ENCODE data around the gene KANTR. TPM values are rescaled to one million over a fixed set of nuclear protein-coding genes. Genes with fewer than 3 reads are reported as not detected.

KANTR gene
- total RNA-seq, 1 donor from 2014 or later = 6.8 TPM

DNA sequence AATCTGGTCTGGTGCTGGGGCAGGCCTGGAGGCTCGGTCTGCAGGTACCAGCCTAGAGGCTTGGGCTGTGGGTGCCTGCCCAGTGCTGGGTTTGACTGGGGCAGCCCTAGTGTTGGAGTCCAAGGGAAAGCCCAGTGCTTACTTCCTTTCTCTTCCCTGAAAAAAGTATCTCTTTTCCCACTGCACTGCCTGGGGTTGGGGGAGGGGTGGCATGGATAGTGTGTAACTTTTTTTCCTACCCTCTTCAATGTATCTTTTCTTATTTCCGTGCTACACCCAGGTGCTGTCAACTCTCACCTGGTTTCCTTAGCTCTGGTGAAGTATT lies 21.6 kb downstream of the KANTR start:
- Histone ChIP-seq H3K4me2 (ENCODE audit: low read length) (peak overlapping the region; percentile 65), H3K4me1 (ENCODE audit: insufficient read depth, low read length) (peaks cover 7% of the 10 kb centered on the region), H3K9me3 (ENCODE audit: insufficient read depth, low read depth, low read length) (no peaks in the 10 kb centered on the region), H3K79me2 (ENCODE audit: insufficient read depth, low read length) (no peaks in the 10 kb centered on the region), H3K36me3 (ENCODE audit: insufficient read depth, low read length) (no peaks in the 10 kb centered on the region), H3K27me3 (ENCODE audit: insufficient read depth, low read length) (no peaks in the 10 kb centered on the region), H4K20me1 (ENCODE audit: insufficient read depth, low read length) (no peaks in the 10 kb centered on the region), H2AFZ (ENCODE audit: low read depth, low read length) (no peak overlapping the region), H3K27ac (ENCODE audit: low read depth, low read length) (no peak overlapping the region), H3K4me3 (ENCODE audit: insufficient read depth, low read depth, low read length) (no peak overlapping the region), H3K9ac (ENCODE audit: low read length) (peak overlapping the region; percentile 31)
- H3K9me3 Mint-ChIP-seq (ENCODE audit: unreplicated experiment) = no peaks in the 10 kb centered on the region
- no peak overlapping the region for H3K27ac Mint-ChIP-seq (ENCODE audit: unreplicated experiment)
- DNase-seq (ENCODE audit: low read depth) = no peak
- H3K27me3 Mint-ChIP-seq (ENCODE audit: low read depth, unreplicated experiment) = no peaks in the 10 kb centered on the region
- no peak for TF ChIP-seq EZH2 (IDR thresholded peaks at IDR 0.05; ENCODE audit: insufficient read depth, low read length)
- TF ChIP-seq, protein P1, sequence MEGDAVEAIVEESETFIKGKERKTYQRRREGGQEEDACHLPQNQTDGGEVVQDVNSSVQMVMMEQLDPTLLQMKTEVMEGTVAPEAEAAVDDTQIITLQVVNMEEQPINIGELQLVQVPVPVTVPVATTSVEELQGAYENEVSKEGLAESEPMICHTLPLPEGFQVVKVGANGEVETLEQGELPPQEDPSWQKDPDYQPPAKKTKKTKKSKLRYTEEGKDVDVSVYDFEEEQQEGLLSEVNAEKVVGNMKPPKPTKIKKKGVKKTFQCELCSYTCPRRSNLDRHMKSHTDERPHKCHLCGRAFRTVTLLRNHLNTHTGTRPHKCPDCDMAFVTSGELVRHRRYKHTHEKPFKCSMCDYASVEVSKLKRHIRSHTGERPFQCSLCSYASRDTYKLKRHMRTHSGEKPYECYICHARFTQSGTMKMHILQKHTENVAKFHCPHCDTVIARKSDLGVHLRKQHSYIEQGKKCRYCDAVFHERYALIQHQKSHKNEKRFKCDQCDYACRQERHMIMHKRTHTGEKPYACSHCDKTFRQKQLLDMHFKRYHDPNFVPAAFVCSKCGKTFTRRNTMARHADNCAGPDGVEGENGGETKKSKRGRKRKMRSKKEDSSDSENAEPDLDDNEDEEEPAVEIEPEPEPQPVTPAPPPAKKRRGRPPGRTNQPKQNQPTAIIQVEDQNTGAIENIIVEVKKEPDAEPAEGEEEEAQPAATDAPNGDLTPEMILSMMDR (IDR thresholded peaks at IDR 0.05; ENCODE audit: insufficient read depth, low read depth, low read length) = no peak
- H3K36me3 Mint-ChIP-seq (ENCODE audit: low read depth, unreplicated experiment) = no peaks in the 10 kb centered on the region
- no peak overlapping the region for H3K4me3 Mint-ChIP-seq (ENCODE audit: unreplicated experiment)
- H3K4me1 Mint-ChIP-seq (ENCODE audit: low read depth, unreplicated experiment) = peaks cover 7% of the 10 kb centered on the region
- no peak for FAIRE-seq

DNA sequence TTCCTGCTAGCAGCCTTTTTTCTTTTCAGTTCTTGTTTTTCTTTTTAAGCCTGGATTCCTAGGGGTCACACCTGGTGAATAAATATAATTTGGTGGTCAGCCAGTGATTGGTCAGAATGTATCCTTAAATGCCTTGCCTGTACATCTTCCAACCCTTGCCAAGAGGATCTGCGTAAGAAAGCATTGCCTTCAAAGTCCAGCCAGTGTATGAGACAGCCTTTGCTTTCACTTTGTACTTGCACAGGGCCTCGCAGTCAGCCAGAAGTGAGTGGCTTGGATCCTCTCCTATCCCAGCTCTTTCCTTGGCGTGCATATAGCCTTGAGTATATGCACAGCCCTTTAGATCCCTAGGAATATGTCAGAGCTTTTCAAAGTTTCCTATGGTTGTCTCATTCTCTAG lies 22.2 kb downstream of the KANTR start:
- Histone ChIP-seq H3K4me1 (ENCODE audit: insufficient read depth, low read length) (peaks cover 7% of the 10 kb centered on the region), H4K20me1 (ENCODE audit: insufficient read depth, low read length) (no peaks in the 10 kb centered on the region), H3K9me3 (ENCODE audit: insufficient read depth, low read depth, low read length) (no peaks in the 10 kb centered on the region), H3K36me3 (ENCODE audit: insufficient read depth, low read length) (no peaks in the 10 kb centered on the region), H3K4me2 (ENCODE audit: low read length) (peak overlapping the region; percentile 65), H2AFZ (ENCODE audit: low read depth, low read length) (no peak overlapping the region), H3K79me2 (ENCODE audit: insufficient read depth, low read length) (no peaks in the 10 kb centered on the region), H3K27me3 (ENCODE audit: insufficient read depth, low read length) (no peaks in the 10 kb centered on the region), H3K9ac (ENCODE audit: low read length) (peak overlapping the region; percentile 31), H3K4me3 (ENCODE audit: insufficient read depth, low read depth, low read length) (peak overlapping the region; percentile 23), H3K27ac (ENCODE audit: low read depth, low read length) (no peak overlapping the region)
- Mint-ChIP-seq H3K4me3 (ENCODE audit: unreplicated experiment) (no peak overlapping the region), H3K4me1 (ENCODE audit: low read depth, unreplicated experiment) (peaks cover 7% of the 10 kb centered on the region), H3K9me3 (ENCODE audit: unreplicated experiment) (no peaks in the 10 kb centered on the region), H3K36me3 (ENCODE audit: low read depth, unreplicated experiment) (no peaks in the 10 kb centered on the region), H3K27ac (ENCODE audit: unreplicated experiment) (no peak overlapping the region), H3K27me3 (ENCODE audit: low read depth, unreplicated experiment) (no peaks in the 10 kb centered on the region)
- no peak for TF ChIP-seq EZH2 (IDR thresholded peaks at IDR 0.05; ENCODE audit: insufficient read depth, low read length)
- TF ChIP-seq, protein P1 (IDR thresholded peaks at IDR 0.05; ENCODE audit: insufficient read depth, low read depth, low read length) = no peak
- DNase-seq (ENCODE audit: low read depth) (peak; percentile 77), FAIRE-seq (no peak)

DNA sequence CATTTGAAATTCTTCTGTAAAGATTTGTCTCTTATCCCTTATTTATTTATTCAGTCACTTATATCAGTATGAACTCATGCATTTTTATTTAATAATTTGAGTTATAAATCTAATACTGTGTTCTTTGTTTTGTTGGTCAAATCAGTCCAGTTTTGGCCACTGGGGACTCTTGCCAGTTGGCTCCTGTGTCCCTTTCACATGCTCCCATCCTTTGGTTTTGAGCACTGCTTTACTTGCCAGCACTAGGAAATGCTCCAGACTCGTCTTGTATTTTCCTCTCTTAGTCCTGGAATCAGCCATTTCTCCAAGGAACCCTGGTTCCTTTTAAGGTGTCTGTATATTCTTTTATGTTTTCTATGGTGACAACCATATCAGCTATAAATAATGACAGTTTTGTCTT lies 28.1 kb downstream of the KANTR start:
- H3K36me3 ChIP-seq (ENCODE audit: insufficient read depth, low read length) = no peaks in the 10 kb centered on the region
- no peak overlapping the region for H3K4me3 Mint-ChIP-seq (ENCODE audit: unreplicated experiment)
- H3K9me3 Mint-ChIP-seq (ENCODE audit: unreplicated experiment) = no peaks in the 10 kb centered on the region
- no peaks in the 10 kb centered on the region for H4K20me1 ChIP-seq (ENCODE audit: insufficient read depth, low read length)
- no peak overlapping the region for H2AFZ ChIP-seq (ENCODE audit: low read depth, low read length)
- no peaks in the 10 kb centered on the region for H3K4me1 ChIP-seq (ENCODE audit: insufficient read depth, low read length)
- H3K27me3 ChIP-seq (ENCODE audit: insufficient read depth, low read length) = no peaks in the 10 kb centered on the region
- no peaks in the 10 kb centered on the region for H3K27me3 Mint-ChIP-seq (ENCODE audit: low read depth, unreplicated experiment)
- peak; percentile 97 for FAIRE-seq
- H3K4me2 ChIP-seq (ENCODE audit: low read length) = no peak overlapping the region
- DNase-seq (ENCODE audit: low read depth) = no peak
- no peak overlapping the region for H3K27ac ChIP-seq (ENCODE audit: low read depth, low read length)
- no peaks in the 10 kb centered on the region for H3K79me2 ChIP-seq (ENCODE audit: insufficient read depth, low read length)
- TF ChIP-seq, protein P1 (IDR thresholded peaks at IDR 0.05; ENCODE audit: insufficient read depth, low read depth, low read length) = no peak
- TF ChIP-seq EZH2 (IDR thresholded peaks at IDR 0.05; ENCODE audit: insufficient read depth, low read length) = no peak
- no peak overlapping the region for H3K9ac ChIP-seq (ENCODE audit: low read length)
- H3K9me3 ChIP-seq (ENCODE audit: insufficient read depth, low read depth, low read length) = no peaks in the 10 kb centered on the region
- no peak overlapping the region for H3K4me3 ChIP-seq (ENCODE audit: insufficient read depth, low read depth, low read length)
- H3K36me3 Mint-ChIP-seq (ENCODE audit: low read depth, unreplicated experiment) = no peaks in the 10 kb centered on the region
- H3K27ac Mint-ChIP-seq (ENCODE audit: unreplicated experiment) = no peak overlapping the region
- no peaks in the 10 kb centered on the region for H3K4me1 Mint-ChIP-seq (ENCODE audit: low read depth, unreplicated experiment)
